MG63 (cell line): ENCODE data around the gene RBM28. TPM values are rescaled to one million over a fixed set of nuclear protein-coding genes. Genes with fewer than 3 reads are reported as not detected.

Source experiments
- DNase-seq: peaks from one replicate; pipeline ENCODE4 v3.0.0-alpha.2; 2020
- H3K27me3 ChIP-seq: fragments of 250-450 bp; sonication (Bioruptor Pico); 2 replicates; pipeline ENCODE4 v1.5.1; 2020; ENCODE audit warnings: mild to moderate bottlenecking, moderate library complexity
- H3K36me3 ChIP-seq: fragments of 250-450 bp; sonication (Bioruptor Pico); 2 replicates; pipeline ENCODE4 v1.5.1; 2020; ENCODE audit warnings: mild to moderate bottlenecking, moderate library complexity
- H3K4me3 ChIP-seq: fragments of 250-450 bp; sonication (Bioruptor Pico); 2 replicates; pipeline ENCODE4 v1.5.1; 2020; ENCODE audit warnings: mild to moderate bottlenecking, moderate library complexity
- H3K9me3 ChIP-seq: fragments of 250-450 bp; sonication (Bioruptor Pico); 2 replicates; pipeline ENCODE4 v1.5.1; 2020; ENCODE audit warnings: mild to moderate bottlenecking, moderate library complexity
- total RNA-seq: library from RNA; depleted of rRNA; stranded (reverse); fragments of >200 nt; shearing (Covaris generic); gene quantifications from 2 replicates; pipeline ENCODE4 v1.2.3, GENCODE V29; 2014; ENCODE audit warnings: low replicate concordance

Gene RBM28
- total RNA-seq, 1 experiment from 2014 or later, result 13.2 TPM

- no peak overlapping the region for H3K4me3 ChIP-seq
- DNase-seq, result no peak
- H3K36me3 ChIP-seq, result no peaks in the 10 kb centered on the region
- H3K27me3 ChIP-seq, result no peaks in the 10 kb centered on the region
- no peaks in the 10 kb centered on the region for H3K9me3 ChIP-seq
Observed at GRCh38 chr7:128380483-128381106, 36.9 kb upstream of the RBM28 start.

- Histone ChIP-seq H3K4me3 (no peak overlapping the region), H3K9me3 (no peaks in the 10 kb centered on the region), H3K27me3 (no peaks in the 10 kb centered on the region), H3K36me3 (no peaks in the 10 kb centered on the region)
- no peak for DNase-seq
Observed at GRCh38 chr7:128379900-128380479, 36.3 kb upstream of the RBM28 start.

- H3K4me3 ChIP-seq, result no peak overlapping the region
- DNase-seq, result no peak
- no peaks in the 10 kb centered on the region for H3K36me3 ChIP-seq
- no peaks in the 10 kb centered on the region for H3K27me3 ChIP-seq
- no peaks in the 10 kb centered on the region for H3K9me3 ChIP-seq
Observed at GRCh38 chr7:128378637-128379036, 34.9 kb upstream of the RBM28 start.

- Histone ChIP-seq H3K4me3 (no peak overlapping the region), H3K36me3 (no peaks in the 10 kb centered on the region), H3K27me3 (no peaks in the 10 kb centered on the region), H3K9me3 (no peaks in the 10 kb centered on the region)
- no peak for DNase-seq
Observed at GRCh38 chr7:128376077-128376476, 32.4 kb upstream of the RBM28 start.

DNA sequence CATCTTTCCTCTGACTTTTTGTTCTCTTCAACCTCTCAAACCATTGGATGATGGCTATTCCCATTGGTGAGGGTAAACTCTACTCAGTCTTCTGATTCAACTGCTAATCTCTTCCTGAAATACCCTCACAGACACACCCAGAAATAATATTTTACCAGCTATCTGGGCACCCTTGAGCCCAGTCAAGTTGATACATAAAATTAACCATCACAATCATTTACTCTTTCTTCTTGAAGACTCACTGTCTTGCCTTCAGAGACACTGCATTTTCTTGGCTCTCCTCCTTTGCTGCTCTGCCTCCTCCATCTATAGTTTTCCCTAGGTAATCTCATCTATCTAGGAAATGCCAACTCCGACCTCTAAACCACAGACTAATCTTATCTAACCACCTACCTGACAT lies 30.3 kb upstream of the RBM28 start:
- DNase-seq, result no peak
- Histone ChIP-seq H3K4me3 (no peak overlapping the region), H3K27me3 (no peaks in the 10 kb centered on the region)

GRCh38 chr7:128373606-128374005 lies 29.9 kb upstream of the RBM28 start:
- Histone ChIP-seq H3K27me3 (no peaks in the 10 kb centered on the region), H3K36me3 (no peaks in the 10 kb centered on the region), H3K9me3 (no peaks in the 10 kb centered on the region), H3K4me3 (no peak overlapping the region)
- no peak for DNase-seq

More for the DNA sequence above, 30.3 kb upstream of the RBM28 start:
- H3K36me3 ChIP-seq, result no peaks in the 10 kb centered on the region
- no peaks in the 10 kb centered on the region for H3K9me3 ChIP-seq

DNA sequence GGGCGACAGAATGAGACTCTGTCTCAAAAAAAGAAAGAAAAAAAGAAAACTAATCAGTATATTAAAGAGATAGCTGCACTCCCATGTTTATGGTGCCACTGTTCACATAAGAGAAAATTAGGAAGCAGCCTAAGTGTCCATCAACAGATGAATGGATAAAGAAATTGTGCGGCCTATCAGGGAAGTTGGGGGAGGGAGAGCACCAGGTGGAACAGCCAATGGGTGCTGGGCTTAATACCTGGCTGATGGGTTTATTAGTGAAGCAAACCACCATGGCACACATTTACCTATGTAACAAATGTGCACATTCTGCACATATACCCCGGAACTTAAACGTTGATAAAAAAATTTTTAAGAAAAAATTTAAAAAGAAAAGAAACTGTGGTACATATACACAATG lies 26.8 kb upstream of the RBM28 start:
- H3K4me3 ChIP-seq, result no peak overlapping the region
- H3K9me3 ChIP-seq, result no peaks in the 10 kb centered on the region
- no peaks in the 10 kb centered on the region for H3K36me3 ChIP-seq
- H3K27me3 ChIP-seq, result peaks cover 10% of the 10 kb centered on the region
- DNase-seq, result no peak

DNA sequence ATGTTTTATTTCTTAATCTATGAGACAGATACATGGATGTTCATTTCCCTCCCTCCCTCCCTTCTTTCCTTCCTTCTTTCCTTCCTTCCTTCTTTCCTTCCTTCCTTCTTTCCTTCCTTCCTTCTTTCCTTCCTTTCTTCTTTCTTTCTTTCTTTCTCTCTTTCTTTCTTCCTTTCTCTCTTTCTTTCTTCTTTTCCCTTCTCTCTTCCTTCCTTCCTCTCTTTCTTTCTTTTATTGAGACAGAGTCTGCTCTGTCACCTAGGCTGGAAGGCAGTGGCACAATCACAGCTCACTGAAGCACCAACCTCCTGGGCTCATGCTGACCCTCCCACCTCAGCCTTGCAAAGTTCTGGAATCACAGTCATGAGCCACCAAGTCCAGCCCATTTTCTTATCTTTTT lies 23.3 kb upstream of the RBM28 start:
- H3K4me3 ChIP-seq, result no peak overlapping the region
- peaks cover 35% of the 10 kb centered on the region for H3K27me3 ChIP-seq
- no peak for DNase-seq
- H3K9me3 ChIP-seq, result no peaks in the 10 kb centered on the region
- H3K36me3 ChIP-seq, result no peaks in the 10 kb centered on the region

- no peaks in the 10 kb centered on the region for H3K36me3 ChIP-seq
- no peaks in the 10 kb centered on the region for H3K9me3 ChIP-seq
- H3K4me3 ChIP-seq, result no peak overlapping the region
- H3K27me3 ChIP-seq, result peaks cover 38% of the 10 kb centered on the region
- DNase-seq, result no peak
Observed at GRCh38 chr7:128366300-128366699, 22.6 kb upstream of the RBM28 start.

GRCh38 chr7:128365432-128365831 lies 21.7 kb upstream of the RBM28 start:
- no peak overlapping the region for H3K4me3 ChIP-seq
- no peaks in the 10 kb centered on the region for H3K36me3 ChIP-seq
- no peaks in the 10 kb centered on the region for H3K9me3 ChIP-seq
- H3K27me3 ChIP-seq, result peaks cover 40% of the 10 kb centered on the region
- no peak for DNase-seq

GRCh38 chr7:128364166-128364870 lies 20.6 kb upstream of the RBM28 start:
- Histone ChIP-seq H3K36me3 (no peaks in the 10 kb centered on the region), H3K9me3 (no peaks in the 10 kb centered on the region), H3K4me3 (no peak overlapping the region), H3K27me3 (peaks cover 40% of the 10 kb centered on the region)
- DNase-seq, result no peak

- Histone ChIP-seq H3K27me3 (peaks cover 40% of the 10 kb centered on the region), H3K36me3 (no peaks in the 10 kb centered on the region), H3K9me3 (no peaks in the 10 kb centered on the region), H3K4me3 (no peak overlapping the region)
- no peak for DNase-seq
Observed at GRCh38 chr7:128363261-128363721, 19.6 kb upstream of the RBM28 start.

DNA sequence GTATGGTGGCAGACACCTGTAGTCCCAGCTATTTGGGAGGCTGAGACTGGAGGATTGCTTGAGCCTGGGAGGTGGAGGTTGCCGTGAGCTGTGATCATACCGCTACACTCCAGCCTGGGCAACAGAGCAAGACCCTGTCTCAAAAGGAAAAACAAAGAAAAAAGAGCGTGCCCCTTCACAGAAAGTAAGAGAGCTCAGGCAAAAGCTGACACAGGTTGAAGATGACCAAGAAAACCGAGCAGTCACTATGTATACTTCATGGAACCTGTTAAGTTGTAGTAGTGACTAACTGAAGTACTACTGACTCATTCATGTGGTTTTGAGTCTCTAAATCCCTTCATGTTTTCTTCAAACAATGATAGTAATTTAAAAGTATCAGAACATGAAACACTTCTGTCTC lies 19.0 kb upstream of the RBM28 start:
- Histone ChIP-seq H3K36me3 (no peaks in the 10 kb centered on the region), H3K4me3 (no peak overlapping the region), H3K9me3 (no peaks in the 10 kb centered on the region), H3K27me3 (peaks cover 40% of the 10 kb centered on the region)
- DNase-seq, result no peak

DNA sequence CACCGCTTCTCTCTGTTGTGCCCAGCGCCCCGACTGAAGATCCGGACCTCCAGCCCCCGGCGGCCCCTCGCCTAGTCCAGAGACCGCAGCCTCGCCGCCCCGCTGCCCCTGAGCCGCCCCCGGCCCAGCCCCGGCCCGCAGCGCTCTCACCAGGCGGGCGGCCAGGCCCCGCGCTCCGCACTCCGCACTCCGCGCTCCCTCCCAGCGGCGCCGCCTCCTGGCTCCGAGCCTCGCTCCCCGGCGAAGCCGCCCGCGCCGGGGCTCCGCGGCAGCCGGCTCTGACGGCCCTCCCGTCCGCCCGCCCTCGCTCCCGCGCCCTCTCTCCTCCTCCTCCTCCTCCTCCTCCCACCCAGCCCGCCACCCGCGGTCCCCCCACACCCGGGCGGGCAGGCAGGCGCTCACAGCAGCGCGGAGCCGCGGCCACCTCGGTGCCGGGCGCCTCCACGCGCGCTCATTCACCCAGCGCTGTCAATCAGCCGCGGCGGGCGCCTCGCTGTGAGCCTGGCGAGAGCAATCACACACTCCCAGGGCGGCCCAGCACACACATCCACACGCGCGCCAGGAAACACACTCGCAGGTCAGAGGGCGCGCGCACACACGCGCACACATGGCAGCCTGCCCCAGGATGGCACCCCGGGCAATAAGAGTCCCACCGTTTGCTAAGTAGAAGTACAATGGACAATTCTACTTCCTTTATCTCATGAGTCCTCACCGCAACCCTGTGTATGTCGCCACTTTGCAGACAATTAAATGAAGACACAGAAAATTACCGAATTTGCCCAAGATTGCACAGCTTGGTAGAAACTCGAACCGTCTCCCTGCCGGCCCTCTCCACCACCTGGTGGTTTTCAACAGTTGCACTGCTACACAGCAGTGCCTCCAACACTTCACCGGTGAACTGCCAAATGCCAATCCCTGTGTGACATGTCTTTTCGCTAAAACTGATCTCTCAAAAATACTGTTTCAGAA lies 18.0 kb upstream of the RBM28 start, which contains the start of gene PRRT4:
TSS of gene PRRT4 (minus strand) at position 280 of the 969 bp plus-strand sequence.
- Histone ChIP-seq H3K27me3 (peaks cover 35% of the 10 kb centered on the region), H3K36me3 (no peaks in the 10 kb centered on the region), H3K9me3 (no peaks in the 10 kb centered on the region), H3K4me3 (peak within 1 kb of the TSS; percentile 27)
- DNase-seq, result peak; percentile 25

DNA sequence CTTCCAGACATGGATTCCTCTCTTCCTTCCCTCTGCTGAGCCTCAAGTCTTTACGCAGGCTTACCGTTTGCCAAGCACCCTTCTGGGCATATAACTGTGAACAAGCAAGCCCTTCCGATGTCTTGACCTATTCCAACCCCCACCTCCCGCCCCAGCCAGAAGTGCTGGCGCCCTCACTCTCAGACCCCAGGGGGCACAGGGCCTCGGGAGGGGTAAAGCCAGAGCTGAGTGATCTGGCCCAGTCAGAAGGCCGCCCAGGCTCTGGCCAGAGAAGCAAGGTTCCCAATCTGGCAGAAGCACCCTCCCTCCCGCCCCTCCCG lies 16.6 kb upstream of the RBM28 start:
- Histone ChIP-seq H3K4me3 (no peak overlapping the region), H3K36me3 (no peaks in the 10 kb centered on the region), H3K27me3 (peaks cover 28% of the 10 kb centered on the region), H3K9me3 (no peaks in the 10 kb centered on the region)
- DNase-seq, result no peak

DNA sequence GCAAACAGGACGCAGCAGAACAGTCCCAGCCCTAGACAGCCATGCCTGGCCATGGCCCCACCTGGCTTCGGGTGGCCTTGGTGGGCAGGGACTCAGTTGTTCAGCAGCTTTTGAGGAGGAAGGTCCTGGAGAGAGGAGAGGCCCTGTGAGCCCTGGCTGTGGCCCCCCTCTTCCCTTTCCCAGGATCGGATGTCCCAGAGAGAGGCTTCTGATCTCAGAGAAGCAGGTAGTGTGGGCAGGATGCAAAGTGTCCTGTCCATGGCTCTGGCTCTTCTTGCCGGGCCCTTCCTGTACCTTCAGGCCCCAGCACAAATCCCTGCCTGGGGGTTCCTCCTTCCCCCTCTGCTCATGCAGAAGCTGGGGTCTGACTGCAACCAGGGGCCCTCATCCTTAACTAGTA lies 16.2 kb upstream of the RBM28 start:
- Histone ChIP-seq H3K36me3 (no peaks in the 10 kb centered on the region), H3K27me3 (peaks cover 26% of the 10 kb centered on the region)
- DNase-seq, result no peak

DNA sequence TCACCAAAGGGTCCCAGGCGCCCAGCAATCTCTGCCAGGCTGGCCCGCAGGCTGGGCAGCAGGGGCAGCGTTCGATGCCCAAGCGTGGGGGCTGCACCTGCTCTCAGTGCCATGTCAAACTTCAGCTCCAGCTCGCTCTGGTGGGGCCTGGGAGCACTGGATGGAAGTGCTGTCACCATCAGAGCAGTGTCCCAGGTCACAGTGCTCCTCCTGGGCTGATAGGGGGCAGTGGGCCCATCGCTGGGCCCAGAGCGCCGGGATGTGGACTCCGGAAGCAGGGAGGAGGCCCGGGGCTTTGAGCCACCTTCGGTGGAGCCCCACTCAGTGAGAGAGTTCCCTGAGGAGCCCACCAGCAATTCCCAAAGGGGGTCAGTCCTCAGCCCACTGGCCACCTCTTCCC lies 15.6 kb upstream of the RBM28 start:
- Histone ChIP-seq H3K27me3 (peaks cover 22% of the 10 kb centered on the region), H3K9me3 (no peaks in the 10 kb centered on the region), H3K4me3 (no peak overlapping the region), H3K36me3 (no peaks in the 10 kb centered on the region)
- DNase-seq, result no peak

More for the DNA sequence above, 16.2 kb upstream of the RBM28 start:
- no peak overlapping the region for H3K4me3 ChIP-seq
- H3K9me3 ChIP-seq, result no peaks in the 10 kb centered on the region
